ENCODE results near the gene APLP1. TPM values are rescaled to one million over a fixed set of nuclear protein-coding genes. Genes with fewer than 3 reads are reported as not detected.

APLP1 gene
- total and polyA plus RNA-seq, 2 donors (not counting 3 experiments of a cell fraction or from before 2014, with no cell fraction given), result 6.2 to 13.0 TPM

- no peak overlapping the region for H2AFZ ChIP-seq (ENCODE audit: low read depth, low read length)
- no peaks in the 10 kb centered on the region for H3K79me2 ChIP-seq (ENCODE audit: control insufficient read depth, insufficient read depth, low read length)
- DNase-seq (ENCODE audit: low read depth, low spot score) (no peak), FAIRE-seq (no peak)
- intact Hi-C loops (cut with micrococcal nuclease), result no loop called here
- ChIA-PET CTCF (no interaction called here), POLR2A (no interaction called here)
- no peaks in the 10 kb centered on the region for H3K9me3 ChIP-seq (replicated peaks; ENCODE audit: control insufficient read depth, insufficient read depth, low read length)
- H3K36me3 ChIP-seq (ENCODE audit: control insufficient read depth in 2 of 2, extremely low read depth in 1 of 2, insufficient read depth in 2 of 2, low read length in 2 of 2), result no peaks in the 10 kb centered on the region
- H3K9ac ChIP-seq (replicated peaks; ENCODE audit: extremely low read depth, insufficient read depth, low read length), result no peak overlapping the region
- no peaks in the 10 kb centered on the region for H4K20me1 ChIP-seq (replicated peaks; ENCODE audit: control insufficient read depth, extremely low read depth, insufficient read depth, low read length)
- no TSS peak for BruUV-seq (replicated peaks)
- dilution Hi-C loops (cut with MboI; ENCODE audit: extremely low pct_ligation_motif_present, low sequenced_read_pairs), result no loop called here
- H3K9me1 ChIP-seq (replicated peaks; ENCODE audit: control insufficient read depth, extremely low read depth, insufficient read depth, low read length), result no peaks in the 10 kb centered on the region
- no peak overlapping the region for H3K27ac ChIP-seq (ENCODE audit: insufficient read depth, low read depth, low read length)
- no peak overlapping the region for H3K4me2 ChIP-seq (ENCODE audit: insufficient read depth, low read length)
- H3K27me3 ChIP-seq (ENCODE audit: control insufficient read depth in 2 of 2, insufficient read depth in 2 of 2, low read length in 2 of 2), result peaks cover 37 to 58% of the 10 kb centered on the region in 2 experiments
- H3K4me1 ChIP-seq (ENCODE audit: control insufficient read depth, extremely low read depth, insufficient read depth, low read length), result no peaks in the 10 kb centered on the region
- no peak overlapping the region for H3K4me3 ChIP-seq (replicated peaks in 1 of 3; ENCODE audit: insufficient read depth in 1 of 3, low read depth in 1 of 3, low read length in 3 of 3)
- TF ChIP-seq JUN (IDR thresholded peaks at IDR 0.05; ENCODE audit: borderline replicate concordance, insufficient read depth, insufficient read length, low read depth), result no peak
- TF ChIP-seq FOS (IDR thresholded peaks at IDR 0.05; ENCODE audit: borderline replicate concordance, insufficient read depth, low read length), result no peak
- no peak for TF ChIP-seq GATA2 (IDR thresholded peaks at IDR 0.05; ENCODE audit: insufficient read depth, insufficient read length, low read depth, low read length)
- TF ChIP-seq POLR2AphosphoS5 (IDR thresholded peaks at IDR 0.05; ENCODE audit: insufficient read depth, low read depth, low read length), result no peak
- TF ChIP-seq, protein P1, sequence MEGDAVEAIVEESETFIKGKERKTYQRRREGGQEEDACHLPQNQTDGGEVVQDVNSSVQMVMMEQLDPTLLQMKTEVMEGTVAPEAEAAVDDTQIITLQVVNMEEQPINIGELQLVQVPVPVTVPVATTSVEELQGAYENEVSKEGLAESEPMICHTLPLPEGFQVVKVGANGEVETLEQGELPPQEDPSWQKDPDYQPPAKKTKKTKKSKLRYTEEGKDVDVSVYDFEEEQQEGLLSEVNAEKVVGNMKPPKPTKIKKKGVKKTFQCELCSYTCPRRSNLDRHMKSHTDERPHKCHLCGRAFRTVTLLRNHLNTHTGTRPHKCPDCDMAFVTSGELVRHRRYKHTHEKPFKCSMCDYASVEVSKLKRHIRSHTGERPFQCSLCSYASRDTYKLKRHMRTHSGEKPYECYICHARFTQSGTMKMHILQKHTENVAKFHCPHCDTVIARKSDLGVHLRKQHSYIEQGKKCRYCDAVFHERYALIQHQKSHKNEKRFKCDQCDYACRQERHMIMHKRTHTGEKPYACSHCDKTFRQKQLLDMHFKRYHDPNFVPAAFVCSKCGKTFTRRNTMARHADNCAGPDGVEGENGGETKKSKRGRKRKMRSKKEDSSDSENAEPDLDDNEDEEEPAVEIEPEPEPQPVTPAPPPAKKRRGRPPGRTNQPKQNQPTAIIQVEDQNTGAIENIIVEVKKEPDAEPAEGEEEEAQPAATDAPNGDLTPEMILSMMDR (IDR thresholded peaks at IDR 0.05; ENCODE audit: extremely low read depth in 1 of 2, insufficient read depth in 1 of 2, low read depth in 1 of 2, low read length in 2 of 2), result no peak
- TF ChIP-seq POLR2A (IDR thresholded peaks at IDR 0.05; ENCODE audit: low read depth, low read length), result no peak
- no peak for TF ChIP-seq EZH2 (IDR thresholded peaks at IDR 0.05; ENCODE audit: borderline replicate concordance, low read depth, low read length, severe bottlenecking)
- TF ChIP-seq, protein P2, sequence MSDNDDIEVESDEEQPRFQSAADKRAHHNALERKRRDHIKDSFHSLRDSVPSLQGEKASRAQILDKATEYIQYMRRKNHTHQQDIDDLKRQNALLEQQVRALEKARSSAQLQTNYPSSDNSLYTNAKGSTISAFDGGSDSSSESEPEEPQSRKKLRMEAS (IDR thresholded peaks at IDR 0.05; ENCODE audit: insufficient read depth, insufficient read length), result no peak
- no peak for TF ChIP-seq MYC (IDR thresholded peaks at IDR 0.05; ENCODE audit: low read depth, low read length)
Observed at GRCh38 chr19:35858311-35858710, 10.1 kb upstream of the APLP1 start.
